NOMO-1 (cell line): ENCODE data around the gene CPLANE2.

ENCODE experiments used
- DNase-seq, 2 experiments: peaks; one replicate each; lab custom pipeline; 2025; ENCODE audit not compliant: unreplicated experiment in 2 of 2; lab: John Stamatoyannopoulos, UW

Gene CPLANE2

GRCh38 chr1:16191916-16192546, 45.0 kb downstream of the CPLANE2 start:
- DNase-seq, result no peak

GRCh38 chr1:16191309-16191708, 45.7 kb downstream of the CPLANE2 start:
- no peak for DNase-seq

- DNase-seq, result no peak
Measured at GRCh38 chr1:16189921-16190621, 46.9 kb downstream of the CPLANE2 start.

GRCh38 chr1:16189003-16189402, 48.0 kb downstream of the CPLANE2 start:
- DNase-seq, result no peak

GRCh38 chr1:16187748-16188401, 49.1 kb downstream of the CPLANE2 start:
- DNase-seq, result peak; percentile 48 to 61

GRCh38 chr1:16186655-16187235, 50.2 kb downstream of the CPLANE2 start:
- DNase-seq, result no peak

- DNase-seq, result no peak
Measured at GRCh38 chr1:16184557-16185303, 52.3 kb downstream of the CPLANE2 start.

GRCh38 chr1:16183765-16184556, 53.0 kb downstream of the CPLANE2 start:
- no peak for DNase-seq

- DNase-seq, result peak; percentile 30 to 53
Measured at GRCh38 chr1:16183179-16183578, 53.8 kb downstream of the CPLANE2 start.

- no peak for DNase-seq
Measured at GRCh38 chr1:16181887-16182719, 54.9 kb downstream of the CPLANE2 start.
